NCI-H2196 (cell line): ENCODE results near the gene COA6.

ENCODE experiments used
- DNase-seq: peaks from one replicate; lab custom pipeline; 2025; ENCODE audit not compliant: unreplicated experiment; lab: John Stamatoyannopoulos, UW

Gene COA6

GRCh38 chr1:234408757-234409156, 35.5 kb downstream of the COA6 start:
- DNase-seq = no peak

- DNase-seq = no peak
Observed at GRCh38 chr1:234409328-234409727, 36.1 kb downstream of the COA6 start.

- no peak for DNase-seq
Observed at GRCh38 chr1:234412830-234413229, 39.6 kb downstream of the COA6 start.

GRCh38 chr1:234413485-234413884, 40.2 kb downstream of the COA6 start:
- no peak for DNase-seq

GRCh38 chr1:234413990-234414389, 40.7 kb downstream of the COA6 start:
- DNase-seq = no peak

GRCh38 chr1:234427950-234428646, 54.8 kb downstream of the COA6 start:
- no peak for DNase-seq

GRCh38 chr1:234429434-234429806, 56.2 kb downstream of the COA6 start:
- DNase-seq = no peak

GRCh38 chr1:234430691-234431090, 57.4 kb downstream of the COA6 start:
- no peak for DNase-seq

- DNase-seq = no peak
Observed at GRCh38 chr1:234431255-234431654, 58.0 kb downstream of the COA6 start.

GRCh38 chr1:234433563-234434285, 60.5 kb downstream of the COA6 start:
- no peak for DNase-seq
